Vagina (tissue), 2 donors: ENCODE measurements around the gene DYNC1I1.

Experiments used
- POLR2AphosphoS5 ChIP-seq, 2 donors: sonication (generic); formaldehyde crosslinking; IDR thresholded peaks; one replicate each; pipeline ENCODE4 v1.9.0; 2017; ENCODE audit warnings: antibody characterized with exemption in 2 of 2, mild to moderate bottlenecking in 2 of 2, low read depth in 1 of 2; ENCODE audit not compliant: insufficient read depth in 1 of 2
- TF ChIP-seq, protein P1 (sequence below), 3 experiments: fragments of 450-650 bp in 2 of 3; fragments of 200-600 bp in 1 of 3; sonication (generic) in 1 of 3; IDR thresholded peaks; one replicate each; pipeline ENCODE4 v1.5.1; 2017 to 2019; ENCODE audit warnings: antibody characterized with exemption in 3 of 3, mild to moderate bottlenecking in 2 of 3, moderate library complexity in 2 of 3

DNA sequence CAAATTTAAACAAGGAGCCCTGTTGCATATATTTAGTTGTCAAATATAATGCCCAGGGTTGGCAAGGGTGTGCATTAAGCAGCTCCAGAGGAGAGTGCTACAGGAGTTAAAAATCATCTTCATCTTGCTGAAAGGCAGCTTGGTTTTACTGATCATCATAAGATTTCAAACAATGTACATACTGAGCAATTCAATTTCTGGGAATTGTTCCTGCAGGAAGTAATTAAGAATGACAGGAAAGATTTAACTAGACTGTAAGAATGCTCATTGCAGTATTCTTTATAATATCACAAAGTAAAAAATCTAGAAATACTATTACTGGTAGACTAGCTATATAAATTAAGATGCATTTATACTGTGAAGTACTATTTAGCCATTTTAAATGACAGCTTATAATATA, 153.6 kb downstream of the DYNC1I1 start:
- TF ChIP-seq, protein P1, sequence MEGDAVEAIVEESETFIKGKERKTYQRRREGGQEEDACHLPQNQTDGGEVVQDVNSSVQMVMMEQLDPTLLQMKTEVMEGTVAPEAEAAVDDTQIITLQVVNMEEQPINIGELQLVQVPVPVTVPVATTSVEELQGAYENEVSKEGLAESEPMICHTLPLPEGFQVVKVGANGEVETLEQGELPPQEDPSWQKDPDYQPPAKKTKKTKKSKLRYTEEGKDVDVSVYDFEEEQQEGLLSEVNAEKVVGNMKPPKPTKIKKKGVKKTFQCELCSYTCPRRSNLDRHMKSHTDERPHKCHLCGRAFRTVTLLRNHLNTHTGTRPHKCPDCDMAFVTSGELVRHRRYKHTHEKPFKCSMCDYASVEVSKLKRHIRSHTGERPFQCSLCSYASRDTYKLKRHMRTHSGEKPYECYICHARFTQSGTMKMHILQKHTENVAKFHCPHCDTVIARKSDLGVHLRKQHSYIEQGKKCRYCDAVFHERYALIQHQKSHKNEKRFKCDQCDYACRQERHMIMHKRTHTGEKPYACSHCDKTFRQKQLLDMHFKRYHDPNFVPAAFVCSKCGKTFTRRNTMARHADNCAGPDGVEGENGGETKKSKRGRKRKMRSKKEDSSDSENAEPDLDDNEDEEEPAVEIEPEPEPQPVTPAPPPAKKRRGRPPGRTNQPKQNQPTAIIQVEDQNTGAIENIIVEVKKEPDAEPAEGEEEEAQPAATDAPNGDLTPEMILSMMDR (IDR thresholded peaks at IDR 0.05), result no peak
- no peak for TF ChIP-seq POLR2AphosphoS5 (IDR thresholded peaks at IDR 0.05; ENCODE audit: insufficient read depth in 1 of 2, low read depth in 1 of 2)
